Ishikawa (cell line): ENCODE measurements around the gene XPO5.

ENCODE experiments used
- CEBPB ChIP-seq: IDR thresholded peaks from 2 replicates; pipeline ENCODE4 v1.6.1; 2012
- CREB1 ChIP-seq: IDR thresholded peaks from 2 replicates; pipeline ENCODE4 v1.6.1; 2012; ENCODE audit warnings: low read depth
- EGR1 ChIP-seq: IDR thresholded peaks from 2 replicates; pipeline ENCODE4 v1.6.1; 2012
- EP300 ChIP-seq: IDR thresholded peaks from 2 replicates; pipeline ENCODE4 v1.6.1; 2012; ENCODE audit warnings: borderline replicate concordance
- FOXM1 ChIP-seq: IDR thresholded peaks from 2 replicates; pipeline ENCODE4 v1.6.1; 2012; ENCODE audit warnings: low read depth, borderline replicate concordance
- MAX ChIP-seq: IDR thresholded peaks from 2 replicates; pipeline ENCODE4 v1.6.1; 2012
- NFIC ChIP-seq: IDR thresholded peaks from 2 replicates; pipeline ENCODE4 v1.6.1; 2012
- RAD21 ChIP-seq: IDR thresholded peaks from 2 replicates; pipeline ENCODE4 v1.6.1; 2012; ENCODE audit warnings: low read depth
- TAF1 ChIP-seq: IDR thresholded peaks from 2 replicates; pipeline ENCODE4 v1.6.1; 2012; ENCODE audit warnings: low read depth, mild to moderate bottlenecking
- TCF12 ChIP-seq: IDR thresholded peaks from 2 replicates; pipeline ENCODE4 v1.6.1; 2012; ENCODE audit warnings: low read depth
- TEAD4 ChIP-seq: IDR thresholded peaks from 2 replicates; pipeline ENCODE4 v1.6.1; 2012
- USF1 ChIP-seq: IDR thresholded peaks from 2 replicates; pipeline ENCODE4 v1.6.1; 2012
- YY1 ChIP-seq: IDR thresholded peaks from 2 replicates; pipeline ENCODE4 v1.6.1; 2012; ENCODE audit warnings: low read depth
- ZBTB7A ChIP-seq: IDR thresholded peaks from 2 replicates; pipeline ENCODE4 v1.6.1; 2012; ENCODE audit warnings: low read depth
- TF ChIP-seq, protein P1 (sequence below): IDR thresholded peaks from 2 replicates; pipeline ENCODE4 v1.6.1; 2012; ENCODE audit warnings: low read depth, mild to moderate bottlenecking

Gene XPO5

DNA sequence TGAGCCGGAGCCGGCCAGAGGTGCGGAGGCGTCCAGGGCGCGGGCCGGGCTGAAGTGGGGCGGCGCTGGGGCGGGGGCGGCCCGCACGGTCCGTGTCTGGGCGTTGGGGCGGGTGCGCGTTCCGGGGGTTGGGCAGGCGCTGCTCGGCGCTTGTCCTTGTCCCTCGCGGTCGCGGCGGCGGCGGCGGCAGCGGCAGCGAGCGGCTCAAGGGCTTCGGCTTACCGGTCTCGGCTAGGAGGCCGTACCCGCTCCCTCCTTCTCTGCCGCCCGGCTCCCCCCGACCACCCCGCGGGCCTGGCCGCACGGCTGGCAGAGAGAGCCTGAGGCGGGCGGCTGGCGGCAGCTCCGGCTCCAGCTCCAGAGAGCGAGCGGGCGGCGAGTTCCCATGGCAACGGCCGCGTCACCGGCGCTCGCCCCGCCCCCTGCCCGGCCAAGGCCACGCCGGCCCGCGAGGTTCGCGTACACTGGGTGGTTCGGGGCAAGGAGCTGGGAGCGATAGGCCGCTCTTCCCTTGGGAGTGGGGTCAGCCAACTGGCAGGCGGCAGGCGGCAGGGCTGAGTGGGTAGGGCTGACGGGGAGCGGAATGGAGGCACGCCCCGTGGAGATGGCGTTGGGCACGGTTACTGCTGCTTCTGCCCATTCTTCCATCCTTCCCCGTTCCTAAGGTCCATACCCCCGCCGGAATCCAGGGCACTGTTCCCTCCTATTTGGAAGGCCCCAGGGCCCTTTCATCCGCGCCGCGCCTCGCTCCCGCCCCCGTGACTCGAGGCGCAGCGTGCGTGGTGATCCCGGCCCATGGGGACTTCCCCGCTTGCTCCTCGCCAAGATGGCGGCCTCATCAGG lies 65.6 kb downstream of the XPO5 start, which contains the start of gene LRRC73:
TSS of gene LRRC73 (minus strand) at position 363 of the 843 bp plus-strand sequence. CDS start 561 bp downstream, outside the sequence.
- peak; percentile 41; the same call in 1 of the 2 replicates for TF ChIP-seq CREB1
- peak; percentile 77 for TF ChIP-seq EGR1
- peak; percentile 21; the same call in 1 of the 2 replicates for TF ChIP-seq TAF1
- TF ChIP-seq YY1, result no peak; the same call in 1 of the 2 replicates

GRCh38 chr6:43509142-43509983 lies 66.5 kb downstream of the XPO5 start:
- TF ChIP-seq USF1, result no peak
- no peak for TF ChIP-seq TEAD4
- no peak for TF ChIP-seq CREB1
- no peak; the same call in 1 of the 2 replicates for TF ChIP-seq TAF1
- no peak for TF ChIP-seq NFIC
- TF ChIP-seq, protein P1, sequence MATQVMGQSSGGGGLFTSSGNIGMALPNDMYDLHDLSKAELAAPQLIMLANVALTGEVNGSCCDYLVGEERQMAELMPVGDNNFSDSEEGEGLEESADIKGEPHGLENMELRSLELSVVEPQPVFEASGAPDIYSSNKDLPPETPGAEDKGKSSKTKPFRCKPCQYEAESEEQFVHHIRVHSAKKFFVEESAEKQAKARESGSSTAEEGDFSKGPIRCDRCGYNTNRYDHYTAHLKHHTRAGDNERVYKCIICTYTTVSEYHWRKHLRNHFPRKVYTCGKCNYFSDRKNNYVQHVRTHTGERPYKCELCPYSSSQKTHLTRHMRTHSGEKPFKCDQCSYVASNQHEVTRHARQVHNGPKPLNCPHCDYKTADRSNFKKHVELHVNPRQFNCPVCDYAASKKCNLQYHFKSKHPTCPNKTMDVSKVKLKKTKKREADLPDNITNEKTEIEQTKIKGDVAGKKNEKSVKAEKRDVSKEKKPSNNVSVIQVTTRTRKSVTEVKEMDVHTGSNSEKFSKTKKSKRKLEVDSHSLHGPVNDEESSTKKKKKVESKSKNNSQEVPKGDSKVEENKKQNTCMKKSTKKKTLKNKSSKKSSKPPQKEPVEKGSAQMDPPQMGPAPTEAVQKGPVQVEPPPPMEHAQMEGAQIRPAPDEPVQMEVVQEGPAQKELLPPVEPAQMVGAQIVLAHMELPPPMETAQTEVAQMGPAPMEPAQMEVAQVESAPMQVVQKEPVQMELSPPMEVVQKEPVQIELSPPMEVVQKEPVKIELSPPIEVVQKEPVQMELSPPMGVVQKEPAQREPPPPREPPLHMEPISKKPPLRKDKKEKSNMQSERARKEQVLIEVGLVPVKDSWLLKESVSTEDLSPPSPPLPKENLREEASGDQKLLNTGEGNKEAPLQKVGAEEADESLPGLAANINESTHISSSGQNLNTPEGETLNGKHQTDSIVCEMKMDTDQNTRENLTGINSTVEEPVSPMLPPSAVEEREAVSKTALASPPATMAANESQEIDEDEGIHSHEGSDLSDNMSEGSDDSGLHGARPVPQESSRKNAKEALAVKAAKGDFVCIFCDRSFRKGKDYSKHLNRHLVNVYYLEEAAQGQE, result no peak
- no peak for TF ChIP-seq CEBPB
- TF ChIP-seq MAX, result peak; percentile 26; the same call in 1 of the 2 replicates
- no peak for TF ChIP-seq EGR1
- 0 out of 2 replicates have a peak, but pooled peaks have one; percentile 1 for TF ChIP-seq ZBTB7A
- no peak for TF ChIP-seq RAD21

DNA sequence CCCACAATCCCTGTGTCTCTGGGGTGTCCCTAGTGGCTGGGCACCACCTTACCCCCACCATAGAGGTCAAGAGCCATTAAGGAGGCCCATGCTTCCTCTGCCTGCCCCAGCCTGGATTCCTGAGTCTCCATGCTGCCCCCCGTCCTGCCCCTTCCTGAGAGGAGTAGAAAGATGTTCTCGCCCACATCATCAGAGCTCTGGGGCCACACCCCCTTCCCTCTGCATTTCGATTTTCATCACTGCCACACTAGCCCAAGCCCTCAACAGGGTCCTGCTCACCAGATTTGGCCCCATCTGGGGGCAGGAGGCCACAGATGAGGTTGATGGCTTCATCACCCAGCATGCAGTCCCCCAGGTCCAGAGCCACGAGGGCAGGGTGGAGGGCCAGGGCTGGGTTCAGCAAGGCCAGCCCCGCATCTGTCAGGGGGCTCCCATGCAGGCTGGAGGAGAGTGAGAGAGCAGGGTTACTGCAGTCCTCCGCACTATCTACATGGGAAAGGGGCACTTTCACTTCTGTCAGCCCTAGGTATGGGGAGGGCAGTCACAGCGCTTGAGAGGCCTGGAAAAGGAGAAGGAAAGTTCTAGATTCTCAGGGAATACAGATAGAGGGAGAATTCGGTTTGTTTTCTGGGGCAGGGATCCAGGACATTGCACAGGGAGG lies 67.2 kb downstream of the XPO5 start:
- TF ChIP-seq TCF12 (no peak), CEBPB (no peak), EP300 (no peak), TAF1 (no peak), CREB1 (no peak), RAD21 (no peak), ZBTB7A (no peak), FOXM1 (no peak), YY1 (no peak), TEAD4 (no peak), USF1 (no peak), NFIC (no peak), EGR1 (no peak), MAX (no peak)
- TF ChIP-seq, protein P1, result no peak

- no peak for TF ChIP-seq TEAD4
- TF ChIP-seq RAD21, result peak; percentile 94
These were observed 69.0 kb downstream of the XPO5 start for GRCh38 chr6:43506667-43507471.
